HG03064 (cell line): Measurements from ENCODE around the gene TRIM15.
"Not testable (repeated sequence)": the region's sequence is repeated elsewhere in the genome, so short reads cannot be mapped to it uniquely, and the experiment has no call there.

Experiments
- ATAC-seq: cut with Tn5 transposase; IDR thresholded peaks from one replicate; pipeline ENCODE4 v1.9.1; 2021; ENCODE audit warnings: low read depth; ENCODE audit not compliant: unreplicated experiment

The TRIM15 gene

DNA sequence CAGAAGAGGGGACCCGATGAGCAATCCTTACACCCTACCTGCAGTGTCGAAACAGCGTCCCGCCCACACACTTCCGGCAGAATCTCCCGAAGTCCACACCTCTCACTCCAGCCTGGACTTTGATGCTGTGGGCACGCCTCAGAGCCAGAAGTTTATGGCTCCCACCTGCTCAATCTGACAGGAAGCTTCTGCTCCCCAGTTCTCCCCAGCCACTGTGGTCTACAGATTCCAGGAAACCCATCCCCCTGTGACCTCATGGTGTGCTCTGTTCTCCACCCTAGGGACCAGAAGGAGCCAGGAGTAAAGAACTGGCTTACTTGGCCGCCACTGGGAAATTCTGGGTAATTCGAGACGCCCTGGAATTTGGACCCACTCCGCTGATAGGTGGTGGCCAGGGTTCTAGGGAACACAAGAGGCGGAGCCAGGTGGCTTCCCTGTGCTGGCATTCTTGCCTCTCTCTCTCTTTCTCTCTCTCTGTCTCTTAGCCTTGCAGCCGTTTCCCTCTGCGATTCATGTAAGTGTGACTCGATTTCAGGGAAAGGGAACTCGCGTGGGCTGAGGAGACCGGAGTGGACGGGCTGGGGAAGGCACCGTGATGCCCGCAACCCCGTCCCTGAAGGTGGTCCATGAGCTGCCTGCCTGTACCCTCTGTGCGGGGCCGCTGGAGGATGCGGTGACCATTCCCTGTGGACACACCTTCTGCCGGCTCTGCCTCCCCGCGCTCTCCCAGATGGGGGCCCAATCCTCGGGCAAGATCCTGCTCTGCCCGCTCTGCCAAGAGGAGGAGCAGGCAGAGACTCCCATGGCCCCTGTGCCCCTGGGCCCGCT, at the start of gene TRIM15:
Gene TRIM15, plus strand, starts transcription at position 457 of the 828 bp plus-strand sequence. Its CDS starts 139 bp downstream, at position 596.
- ATAC-seq: no peak

DNA sequence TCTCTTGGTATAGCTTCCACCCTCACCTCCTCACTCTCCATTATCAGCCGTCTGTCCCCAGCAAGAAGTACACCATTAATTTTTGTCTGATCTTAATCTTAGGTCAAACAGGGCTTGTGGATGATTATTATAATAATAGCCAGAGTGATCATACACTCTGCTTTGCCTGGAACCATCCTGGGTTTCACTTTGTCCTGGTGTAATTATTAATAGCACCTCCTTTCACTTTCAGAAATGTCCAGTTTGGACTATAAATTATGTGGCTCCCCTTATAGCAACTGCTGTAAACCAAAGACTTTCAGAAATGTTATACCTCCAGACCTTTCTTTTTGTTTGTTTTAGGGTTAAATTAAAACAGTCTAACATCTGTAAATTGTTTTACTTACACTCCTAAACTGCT, 49.5 kb upstream of the TRIM15 start:
- no peak for ATAC-seq

DNA sequence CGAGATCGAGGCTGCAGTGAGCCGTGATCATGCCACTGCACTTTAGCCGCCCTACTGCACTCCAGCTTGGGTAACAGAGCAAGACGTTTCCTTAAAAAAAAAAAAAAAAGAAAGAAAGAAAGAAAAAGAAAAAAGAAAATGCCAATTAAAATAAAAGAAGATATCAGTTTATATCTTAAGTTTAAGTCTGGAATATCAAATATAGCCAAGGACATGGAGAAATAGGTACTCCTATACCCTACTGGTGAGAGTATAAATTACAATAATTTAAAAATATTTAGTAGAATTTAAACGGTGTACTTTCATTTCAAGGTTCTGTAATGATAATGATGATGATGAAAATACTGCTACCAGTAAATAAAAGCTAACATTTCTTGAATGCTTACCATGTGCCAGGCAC, 46.6 kb upstream of the TRIM15 start:
- no peak for ATAC-seq

DNA sequence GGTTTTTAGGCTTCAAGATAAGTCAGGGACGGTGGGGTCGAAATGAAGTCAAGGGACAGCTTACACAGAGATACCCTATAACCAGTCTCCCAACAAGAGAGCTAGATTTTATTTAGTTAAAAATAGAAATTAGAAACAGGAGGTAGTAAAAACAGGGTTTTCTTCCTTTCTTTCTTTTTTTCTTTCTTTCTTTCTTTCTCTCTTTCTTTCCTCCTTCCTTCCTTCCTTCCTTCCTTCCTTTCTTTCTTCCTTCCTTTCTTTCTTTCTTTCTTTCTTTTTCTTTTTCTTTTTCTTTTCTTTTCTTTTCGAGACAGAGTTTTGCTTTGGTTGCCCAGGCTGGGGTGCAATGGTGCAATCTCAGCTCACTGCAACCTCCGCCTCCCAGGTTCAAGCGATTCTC, 44.7 kb upstream of the TRIM15 start:
- not testable (repeated sequence) for ATAC-seq

DNA sequence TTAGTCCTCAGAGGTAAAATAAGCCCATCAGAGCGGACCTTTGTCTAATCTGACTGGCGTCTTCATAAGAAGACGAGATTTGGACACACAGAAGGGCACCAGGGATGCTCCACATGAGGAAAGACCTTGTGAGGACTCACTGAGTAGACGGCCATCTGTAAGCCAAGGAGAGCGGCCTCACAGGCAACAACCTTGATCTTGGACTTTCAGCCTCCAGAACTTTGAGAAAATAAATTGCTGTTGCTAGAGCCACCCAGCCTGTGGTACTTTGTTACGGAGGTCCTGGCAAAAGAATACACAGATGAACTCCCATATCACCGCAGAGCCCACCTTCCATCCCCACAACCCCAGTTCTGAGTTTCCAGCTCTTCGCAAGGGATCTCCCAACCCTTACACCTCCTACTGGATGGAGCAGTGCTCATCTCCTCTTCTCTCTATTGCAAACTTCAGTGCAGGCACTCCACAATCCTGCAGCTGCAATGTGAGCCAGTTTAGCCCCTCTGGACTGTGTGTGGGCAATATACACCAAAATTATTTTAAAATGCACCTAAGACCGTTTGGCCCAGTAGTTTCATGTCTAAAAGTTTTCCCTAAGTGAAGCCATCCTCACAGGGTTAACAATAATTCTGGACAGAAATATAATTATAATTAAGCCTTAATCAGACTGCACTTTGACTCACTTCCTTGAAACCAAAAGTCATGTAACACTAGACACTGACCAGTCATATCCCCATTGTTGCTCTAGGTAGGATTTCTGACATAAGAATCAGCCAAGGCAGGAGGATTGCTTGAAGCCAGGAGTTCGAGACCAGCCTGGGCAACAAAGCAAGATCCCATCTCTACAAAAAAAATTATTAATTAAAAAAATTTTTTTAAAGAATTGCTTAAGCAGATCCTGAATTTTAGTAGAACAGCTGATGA, 41.6 kb upstream of the TRIM15 start:
- ATAC-seq: no peak

DNA sequence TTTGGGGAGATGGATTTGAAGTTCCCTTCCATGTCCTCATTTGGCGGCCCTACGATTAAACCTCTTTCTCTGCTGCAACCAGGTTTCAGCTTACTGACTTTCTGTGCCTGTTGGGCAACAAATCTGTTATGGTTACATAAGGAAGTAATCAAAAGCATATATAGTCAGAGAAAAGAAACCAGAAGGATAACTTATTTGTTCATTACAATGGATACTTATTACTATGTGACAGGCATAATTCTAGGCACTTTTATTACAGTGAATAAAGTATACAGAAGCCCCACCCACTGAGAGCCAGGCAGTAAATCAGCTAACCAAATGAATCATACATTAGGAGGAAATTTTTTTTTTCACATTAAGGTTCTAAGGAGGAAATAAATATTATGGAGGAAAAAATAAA, 40.8 kb upstream of the TRIM15 start:
- no peak for ATAC-seq

DNA sequence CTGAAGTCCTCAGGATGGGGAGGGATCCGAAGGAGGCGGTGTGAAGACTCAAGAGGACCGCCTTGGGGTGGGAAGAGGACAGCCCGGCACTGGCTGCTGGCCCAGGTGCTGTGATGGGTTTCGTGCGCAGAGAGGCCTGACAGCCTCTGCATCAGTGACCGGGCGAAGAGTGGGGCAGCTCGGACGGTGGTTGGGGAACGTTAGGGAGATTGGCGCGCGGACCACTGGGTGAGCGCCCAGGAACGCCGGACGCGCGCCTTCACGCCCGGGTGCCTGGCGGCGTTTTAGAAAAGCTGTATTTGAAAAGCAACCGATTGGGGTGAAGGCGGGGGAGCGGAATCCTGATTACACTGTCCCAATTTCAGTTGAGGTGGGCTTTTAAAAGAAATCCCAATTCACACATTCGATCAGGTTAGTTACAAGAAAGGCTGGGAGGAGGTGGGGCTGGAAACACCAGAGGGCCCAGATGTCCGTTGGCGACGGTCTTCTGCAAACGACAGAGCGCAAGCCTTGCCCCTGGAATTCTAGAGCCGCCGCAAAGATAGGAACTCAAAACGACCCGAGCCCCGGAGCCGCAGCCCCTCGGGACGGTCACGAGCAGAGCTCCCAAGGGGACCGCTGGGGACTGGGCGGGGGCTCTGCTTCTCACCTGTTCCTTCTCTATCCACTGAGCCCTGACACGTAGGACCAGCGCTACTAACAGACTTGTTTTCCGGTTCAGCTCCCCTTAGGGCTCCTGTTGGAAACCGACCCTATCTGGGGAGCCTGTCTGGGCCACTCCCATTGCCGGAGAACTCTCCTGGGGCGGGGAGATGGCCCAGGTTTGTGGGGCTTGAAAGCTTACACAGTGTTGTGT, 35.9 kb upstream of the TRIM15 start:
- ATAC-seq: no peak

DNA sequence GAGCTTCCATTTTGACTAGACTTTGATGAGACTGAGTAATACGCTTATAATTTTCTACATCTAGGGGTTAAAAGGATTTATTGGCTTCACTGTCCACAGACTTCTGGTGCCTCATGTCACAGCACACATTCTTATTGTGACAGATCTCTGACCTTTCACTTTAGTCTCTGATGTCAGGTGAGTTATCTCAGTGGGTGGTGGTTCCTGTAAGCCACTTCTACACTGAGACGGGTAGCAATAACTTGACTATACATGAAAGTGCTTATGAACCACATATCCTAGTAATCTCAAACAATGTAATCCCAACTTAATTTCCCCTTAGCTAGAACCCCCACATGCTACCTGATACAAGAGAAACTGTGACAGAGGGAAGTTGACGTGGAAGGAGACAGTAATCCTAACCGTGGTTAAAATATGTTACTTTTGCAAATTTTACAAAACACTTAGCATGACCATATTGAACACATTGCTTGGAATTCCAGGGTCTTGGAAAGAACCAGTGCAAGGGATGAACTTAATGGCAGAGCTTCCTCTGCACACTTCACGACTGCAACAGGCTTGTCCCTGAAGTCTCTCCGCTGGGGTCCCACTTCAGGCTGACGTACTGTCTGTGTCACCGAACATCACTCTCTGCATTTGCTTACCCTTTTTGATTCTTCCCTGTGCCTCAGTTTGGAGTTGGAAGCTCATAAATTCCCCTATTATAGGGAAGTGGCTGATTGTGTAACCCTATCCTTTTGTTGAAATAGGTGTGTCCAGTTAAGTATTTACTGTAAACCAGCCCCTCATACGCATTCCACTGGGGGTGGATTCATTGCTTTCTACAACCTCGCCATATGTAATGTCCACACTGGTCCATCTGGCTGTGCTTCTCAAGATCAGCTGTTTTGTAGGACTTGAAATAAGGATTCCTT, 33.8 kb upstream of the TRIM15 start:
- no peak for ATAC-seq

DNA sequence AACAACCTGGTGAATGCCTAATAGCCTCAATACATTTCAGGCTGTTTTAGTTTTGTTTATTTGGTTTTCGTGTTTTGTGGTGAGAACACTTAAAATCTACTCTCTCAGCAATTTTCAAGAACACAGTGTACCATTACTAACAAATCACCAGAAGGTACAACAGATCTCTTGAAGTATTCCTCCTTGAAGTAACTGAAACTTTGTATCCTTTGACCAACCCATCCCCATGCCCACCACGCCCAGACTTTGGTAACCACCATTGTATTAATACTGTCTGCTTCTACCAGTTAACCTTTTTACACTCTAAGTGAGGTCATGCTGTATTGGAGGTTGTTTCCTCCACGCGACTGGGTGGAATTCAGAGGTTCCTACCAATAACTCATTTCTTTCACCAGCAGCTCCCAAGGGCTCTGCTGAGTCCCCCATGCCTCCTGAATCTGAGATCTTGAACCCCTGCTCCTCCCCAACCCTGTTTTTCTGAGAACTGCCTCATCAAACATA, 33.1 kb upstream of the TRIM15 start:
- no peak for ATAC-seq

DNA sequence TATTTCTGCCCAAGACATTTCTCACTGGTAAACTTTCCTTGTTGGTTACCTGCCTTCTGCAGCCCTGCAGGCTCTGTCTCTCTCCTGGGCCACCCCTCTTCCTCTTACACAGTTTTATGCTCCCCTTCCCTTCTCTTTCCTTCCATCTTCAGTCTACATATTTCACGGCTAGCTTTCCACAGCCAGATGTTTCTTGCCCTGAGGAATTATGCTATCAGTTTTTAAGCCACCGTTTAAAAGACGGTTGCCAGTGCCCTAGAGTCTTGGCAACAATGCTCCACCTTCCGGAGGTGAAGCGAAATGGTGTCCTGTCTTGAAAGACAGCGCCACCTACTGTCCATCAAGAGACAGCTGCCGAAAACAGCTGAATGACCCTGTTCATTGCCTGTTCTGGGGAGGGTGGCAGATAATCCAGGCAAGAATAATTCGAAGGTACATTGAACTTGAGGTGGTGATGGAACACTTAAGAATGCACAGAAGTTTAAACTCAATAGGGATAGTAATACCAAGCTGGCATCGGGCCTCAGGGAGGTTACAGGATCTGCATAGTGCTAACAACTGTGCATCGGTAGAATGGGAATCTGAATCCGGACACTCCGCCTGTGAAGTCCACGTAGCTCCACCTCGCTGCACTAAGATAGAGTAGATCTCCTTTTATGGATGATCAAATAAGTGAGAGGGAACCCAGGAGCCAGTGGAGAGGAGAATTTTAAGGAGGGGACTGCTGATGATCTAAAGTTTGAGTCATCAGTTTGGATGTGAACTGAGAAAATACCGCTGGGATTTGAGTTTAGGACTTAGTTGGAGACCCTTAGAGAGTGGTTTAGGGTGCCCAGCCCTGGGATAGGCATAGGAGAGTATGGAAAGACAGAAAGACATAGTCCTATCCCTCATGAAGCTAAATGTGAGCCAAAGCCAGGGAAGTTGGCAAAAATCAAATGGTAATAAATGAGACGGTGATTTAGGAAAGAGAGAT, 32.2 kb upstream of the TRIM15 start:
- no peak for ATAC-seq

DNA sequence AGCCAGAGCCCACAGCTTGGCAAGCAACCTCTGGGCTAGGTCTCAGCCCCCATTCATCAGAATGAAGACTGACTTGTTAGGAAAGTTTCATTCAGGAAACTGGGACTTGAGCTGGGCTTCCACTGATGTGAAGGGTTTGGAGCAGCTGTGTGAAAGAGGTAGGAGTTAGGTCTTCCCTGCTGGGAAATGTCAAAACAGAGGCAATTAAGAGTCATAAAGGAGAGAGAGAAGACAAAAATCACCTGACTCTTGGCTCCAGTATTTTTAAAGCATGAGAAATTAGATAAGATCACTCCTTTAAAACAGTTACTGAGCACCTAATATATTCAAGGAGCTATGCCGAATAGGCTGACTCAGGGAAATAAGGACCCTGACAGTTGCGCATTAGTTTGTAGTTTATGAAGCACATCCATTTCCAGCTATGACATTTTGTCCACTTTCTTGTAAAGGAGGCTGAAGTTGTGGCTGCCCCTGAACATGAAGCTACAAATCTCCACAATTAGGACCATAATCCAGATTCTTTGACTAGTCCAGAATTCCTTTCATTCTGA, 31.3 kb upstream of the TRIM15 start:
- no peak for ATAC-seq

DNA sequence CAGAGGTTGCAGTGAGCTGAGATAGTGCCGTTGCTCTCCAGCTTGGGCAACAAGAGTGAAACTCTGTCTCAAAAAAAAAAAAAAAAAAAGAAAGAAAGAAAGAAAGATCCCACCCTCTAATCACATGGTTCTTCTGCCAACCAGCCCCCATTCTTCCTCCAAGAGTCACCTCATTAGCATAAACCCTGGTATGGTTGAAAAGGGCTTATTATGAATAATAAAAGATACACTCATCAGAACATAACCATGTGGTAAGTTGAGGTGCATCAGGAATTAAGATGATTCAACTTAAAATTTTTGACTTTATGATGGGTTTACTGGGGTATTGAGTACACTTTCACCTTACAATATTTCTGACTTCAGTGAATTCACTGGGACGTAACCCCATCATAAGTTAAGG, 28.2 kb upstream of the TRIM15 start:
- ATAC-seq: no peak

DNA sequence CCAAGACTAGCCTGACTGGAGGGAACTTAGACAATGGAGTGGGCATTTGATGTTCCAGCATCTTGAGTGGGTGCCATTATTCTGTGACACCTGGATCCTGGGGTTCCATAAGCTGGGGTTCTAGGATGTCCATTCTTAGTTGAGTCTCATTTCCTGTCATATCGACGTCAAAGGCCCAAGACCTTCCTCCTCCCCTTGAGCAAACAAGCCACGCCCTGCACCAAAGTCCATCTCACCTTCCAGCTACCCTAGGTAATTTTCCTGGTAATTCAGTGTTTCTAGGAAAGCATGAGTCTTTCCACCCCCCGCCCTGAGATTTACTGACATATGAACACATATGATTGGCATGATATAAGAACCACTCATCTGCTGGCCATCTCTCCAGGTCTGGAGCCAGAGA, 27.6 kb upstream of the TRIM15 start, which contains the start of gene TRIM40:
Gene TRIM40, plus strand, starts transcription at position 384 of the 400 bp plus-strand sequence. CDS start 897 bp downstream, outside the sequence.
- ATAC-seq: no peak

DNA sequence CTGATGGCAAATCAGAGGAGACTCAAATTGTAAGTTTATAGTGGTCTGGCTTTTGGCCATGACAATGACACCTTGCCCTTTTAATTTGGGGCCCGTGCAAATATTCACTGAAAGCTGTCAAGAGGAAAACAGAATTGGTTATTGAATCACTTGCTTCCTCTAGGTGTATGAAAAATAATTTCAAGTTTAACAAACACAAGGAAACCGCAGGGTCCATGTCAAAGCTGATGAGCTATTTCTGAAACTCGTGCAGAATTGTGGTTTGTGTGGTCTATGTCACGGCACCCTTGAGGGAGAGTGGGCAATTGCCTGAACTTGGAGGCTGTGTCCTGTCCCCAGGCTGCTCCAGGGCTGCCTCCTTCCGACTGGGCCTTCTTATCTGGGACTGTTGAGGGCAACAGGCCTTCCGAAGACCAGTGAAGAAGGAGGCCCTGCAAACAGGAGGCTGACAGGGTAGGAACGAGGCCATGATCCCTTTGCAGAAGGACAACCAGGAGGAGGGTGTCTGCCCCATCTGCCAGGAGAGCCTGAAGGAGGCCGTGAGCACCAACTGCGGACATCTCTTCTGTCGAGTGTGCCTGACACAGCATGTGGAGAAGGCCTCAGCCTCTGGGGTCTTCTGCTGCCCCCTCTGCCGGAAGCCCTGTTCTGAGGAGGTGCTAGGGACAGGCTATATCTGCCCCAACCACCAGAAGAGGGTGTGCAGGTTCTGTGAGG, 26.6 kb upstream of the TRIM15 start:
- ATAC-seq: no peak

DNA sequence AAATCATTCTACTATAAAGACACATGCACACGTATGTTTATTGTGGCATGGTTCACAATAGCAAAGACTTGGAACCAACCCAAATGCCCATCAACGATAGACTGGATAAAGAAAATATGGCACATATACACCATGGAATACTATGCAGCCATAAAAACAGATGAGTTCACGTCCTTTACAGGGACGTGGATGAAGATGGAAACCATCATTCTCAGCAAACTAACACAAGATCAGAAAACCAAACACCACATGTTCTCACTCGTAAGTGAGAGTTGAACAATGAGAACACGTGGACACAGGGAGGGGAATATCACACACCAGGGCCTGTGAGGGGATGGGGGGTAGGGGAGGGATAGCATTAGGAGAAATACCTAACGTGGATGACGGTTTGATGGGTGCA, 23.1 kb upstream of the TRIM15 start:
- not testable (repeated sequence) for ATAC-seq

DNA sequence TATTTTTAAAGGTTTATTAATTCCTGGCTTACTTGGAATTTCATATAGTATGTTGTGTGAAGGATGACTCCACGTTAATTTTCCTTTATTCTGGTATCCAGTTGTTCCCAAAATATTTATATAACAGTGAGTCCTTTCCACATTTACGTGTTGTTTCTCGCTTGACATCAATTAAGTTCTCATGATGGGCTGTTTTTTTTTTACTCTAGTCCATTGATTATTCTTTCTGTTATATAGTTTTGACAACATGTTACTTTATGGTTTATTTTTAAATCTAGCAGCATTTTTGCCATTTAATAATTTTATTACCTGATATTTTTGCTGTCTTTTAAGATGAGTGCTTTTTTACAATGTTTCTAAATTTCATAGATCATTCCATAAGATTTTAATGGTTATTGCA, 20.7 kb upstream of the TRIM15 start:
- ATAC-seq: no peak

DNA sequence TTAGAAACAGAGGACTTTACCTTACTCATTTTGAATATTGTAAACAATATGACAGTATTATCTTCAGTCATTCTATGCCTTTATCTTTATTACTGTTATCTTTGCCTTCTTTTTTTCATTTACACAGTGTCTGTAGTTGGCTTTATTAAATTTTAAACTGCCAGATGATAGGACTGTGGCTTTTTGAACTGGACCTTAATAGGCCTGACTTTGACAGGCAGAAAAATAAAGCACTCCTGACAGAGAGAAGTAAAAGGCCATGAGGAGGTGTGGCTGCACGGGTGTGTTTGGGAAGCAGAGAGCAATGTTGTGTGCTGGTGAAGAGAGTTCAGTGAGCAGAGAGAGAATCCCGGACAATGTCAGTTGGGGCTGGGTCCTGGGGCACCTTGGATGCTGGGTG, 19.6 kb upstream of the TRIM15 start:
- ATAC-seq: no peak
